Measurements from ENCODE around the gene ITPKB. TPM values are rescaled to one million over a fixed set of nuclear protein-coding genes. Genes with fewer than 3 reads are reported as not detected.

ITPKB gene
- total and polyA plus RNA-seq, 7 donors, result 1.4 to 80.9 (median 52.4) TPM

DNA sequence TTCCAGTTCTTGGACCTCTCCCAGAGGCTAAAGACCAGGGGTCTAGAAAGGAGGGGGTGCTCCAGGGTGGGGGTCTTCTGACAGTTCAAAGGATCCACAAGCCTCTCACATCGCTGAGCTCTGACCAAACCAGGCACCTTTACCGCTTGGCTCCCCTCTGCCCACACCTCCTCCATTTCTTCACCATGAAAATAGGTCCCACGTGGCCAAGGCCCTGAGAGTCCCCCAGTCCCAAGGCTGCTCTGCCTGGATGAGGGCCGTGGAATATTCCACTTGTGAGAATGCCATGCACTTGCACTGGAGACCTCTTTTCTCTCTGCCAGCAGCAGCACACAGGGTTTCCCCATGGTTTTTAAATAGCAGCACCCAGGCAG lies 87.4 kb downstream of the ITPKB start:
- no peak overlapping the region for H3K4me3 ChIP-seq
- TF ChIP-seq, protein P1, sequence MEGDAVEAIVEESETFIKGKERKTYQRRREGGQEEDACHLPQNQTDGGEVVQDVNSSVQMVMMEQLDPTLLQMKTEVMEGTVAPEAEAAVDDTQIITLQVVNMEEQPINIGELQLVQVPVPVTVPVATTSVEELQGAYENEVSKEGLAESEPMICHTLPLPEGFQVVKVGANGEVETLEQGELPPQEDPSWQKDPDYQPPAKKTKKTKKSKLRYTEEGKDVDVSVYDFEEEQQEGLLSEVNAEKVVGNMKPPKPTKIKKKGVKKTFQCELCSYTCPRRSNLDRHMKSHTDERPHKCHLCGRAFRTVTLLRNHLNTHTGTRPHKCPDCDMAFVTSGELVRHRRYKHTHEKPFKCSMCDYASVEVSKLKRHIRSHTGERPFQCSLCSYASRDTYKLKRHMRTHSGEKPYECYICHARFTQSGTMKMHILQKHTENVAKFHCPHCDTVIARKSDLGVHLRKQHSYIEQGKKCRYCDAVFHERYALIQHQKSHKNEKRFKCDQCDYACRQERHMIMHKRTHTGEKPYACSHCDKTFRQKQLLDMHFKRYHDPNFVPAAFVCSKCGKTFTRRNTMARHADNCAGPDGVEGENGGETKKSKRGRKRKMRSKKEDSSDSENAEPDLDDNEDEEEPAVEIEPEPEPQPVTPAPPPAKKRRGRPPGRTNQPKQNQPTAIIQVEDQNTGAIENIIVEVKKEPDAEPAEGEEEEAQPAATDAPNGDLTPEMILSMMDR (IDR thresholded peaks at IDR 0.05), result no peak
- no peak for TF ChIP-seq POLR2A (IDR thresholded peaks at IDR 0.05)
- no peak for TF ChIP-seq POLR2AphosphoS5 (IDR thresholded peaks at IDR 0.05)
- no peak for TF ChIP-seq EP300 (IDR thresholded peaks at IDR 0.05)
- H3K4me1 ChIP-seq, result peaks cover 0 to 12% (median 9%) of the 10 kb centered on the region in 4 donors
- no peaks in the 10 kb centered on the region for H3K27me3 ChIP-seq
- H3K36me3 ChIP-seq, result peaks cover 19 to 20% (median 19%) of the 10 kb centered on the region in 4 donors
- H3K27ac ChIP-seq, result no peak overlapping the region
- H3K9me3 ChIP-seq, result no peaks in the 10 kb centered on the region
- 89 to 95% methylated on average over 4 of the region's 4 CpGs for WGBS, 2 donors
- intact Hi-C loops (cut with DNase I), result no loop called here
- DNase-seq, result peak; percentile 75

DNA sequence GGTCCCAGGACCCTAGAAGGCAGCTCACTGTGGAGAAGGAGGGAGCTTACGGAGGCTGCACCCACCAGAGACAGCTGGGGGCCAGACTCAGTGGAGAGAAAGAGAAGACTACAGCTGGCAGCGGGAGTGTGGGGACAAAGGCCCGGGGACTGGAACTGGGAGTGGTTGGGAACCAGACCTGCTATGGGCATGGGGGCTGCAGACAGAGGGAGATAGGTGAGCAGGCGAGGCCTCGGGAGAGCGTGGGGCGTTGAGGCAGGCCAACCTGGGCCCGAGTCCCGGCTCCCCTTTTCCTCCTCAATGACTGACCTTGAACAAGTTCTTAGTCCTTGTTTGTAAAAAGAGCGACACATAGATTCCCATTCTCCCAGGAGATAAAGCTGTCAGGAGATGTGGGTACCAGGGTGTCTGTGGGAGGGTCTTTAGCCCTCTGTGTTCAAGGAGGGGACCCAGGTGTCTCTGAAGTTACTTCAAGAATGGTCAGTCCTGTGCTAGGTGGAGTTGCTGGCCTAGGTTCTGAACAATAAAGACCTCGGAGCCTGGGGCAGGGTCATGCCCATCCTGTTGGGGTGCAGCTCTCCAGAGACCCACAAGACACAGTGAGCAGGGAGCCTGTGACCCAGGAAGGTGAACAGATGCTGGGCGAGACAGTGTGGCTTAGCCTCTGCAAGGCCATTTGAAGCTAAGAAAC lies 87.9 kb downstream of the ITPKB start:
- Histone ChIP-seq H3K36me3 (peaks cover 20 to 24% (median 21%) of the 10 kb centered on the region in 4 donors), H3K4me3 (no peak overlapping the region), H3K27me3 (no peaks in the 10 kb centered on the region), H3K9me3 (no peaks in the 10 kb centered on the region), H3K27ac (no peak overlapping the region), H3K4me1 (peaks cover 0 to 17% (median 14%) of the 10 kb centered on the region in 4 donors)
- WGBS, 2 donors, result 93 to 95% methylated on average over 12 of the region's 12 CpGs
- TF ChIP-seq EP300 (IDR thresholded peaks at IDR 0.05) (no peak), POLR2AphosphoS5 (IDR thresholded peaks at IDR 0.05) (no peak), POLR2A (IDR thresholded peaks at IDR 0.05) (no peak)
- TF ChIP-seq, protein P1 (IDR thresholded peaks at IDR 0.05), result no peak
- DNase-seq, result no peak
- intact Hi-C loops (cut with DNase I), result no loop called here

DNA sequence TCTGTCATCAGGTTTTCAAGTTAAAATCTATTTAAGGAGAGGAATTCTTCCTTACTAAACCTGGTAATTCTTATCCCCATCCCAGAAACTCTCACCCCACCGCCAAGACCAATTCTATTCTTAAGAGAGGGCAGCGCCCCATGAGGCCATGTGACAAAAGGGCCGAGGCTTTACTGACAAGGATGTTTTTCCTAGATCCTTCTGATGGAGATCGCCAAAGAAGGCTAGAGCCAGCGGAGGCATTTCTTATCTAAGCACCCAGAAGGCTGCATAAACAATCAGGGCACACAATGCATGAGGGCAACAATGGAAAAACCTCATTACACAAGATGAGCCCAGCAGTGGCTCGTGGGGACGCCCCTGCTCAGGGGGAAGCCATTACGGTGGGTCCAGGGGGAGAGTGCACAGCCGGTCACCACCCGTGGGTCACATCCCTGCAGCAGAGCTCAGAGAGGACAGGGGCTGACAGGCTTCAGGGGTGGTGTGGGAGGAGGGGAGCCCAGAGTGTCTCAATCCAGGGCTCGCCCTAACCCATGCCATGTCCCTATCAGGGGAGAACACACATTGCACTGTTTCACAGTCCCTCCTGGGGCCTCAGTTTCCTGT lies 88.7 kb downstream of the ITPKB start:
- no peaks in the 10 kb centered on the region for H3K27me3 ChIP-seq
- H3K36me3 ChIP-seq, result peaks cover 20 to 25% (median 21%) of the 10 kb centered on the region in 4 donors
- H3K9me3 ChIP-seq, result no peaks in the 10 kb centered on the region
- H3K4me3 ChIP-seq, result no peak overlapping the region
- TF ChIP-seq, protein P1 (IDR thresholded peaks at IDR 0.05), result no peak
- TF ChIP-seq EP300 (IDR thresholded peaks at IDR 0.05) (peak in 1 of 4 donors; percentile 33), POLR2AphosphoS5 (IDR thresholded peaks at IDR 0.05) (peak in 1 of 4 donors; percentile 32)
- intact Hi-C loops (cut with DNase I), result no loop called here
- 81 to 87% methylated on average over 11 of the region's 11 CpGs for WGBS, 2 donors
- peaks cover 0 to 26% (median 22%) of the 10 kb centered on the region in 4 donors for H3K4me1 ChIP-seq
- H3K27ac ChIP-seq, result no peak overlapping the region
- no peak for DNase-seq

DNA sequence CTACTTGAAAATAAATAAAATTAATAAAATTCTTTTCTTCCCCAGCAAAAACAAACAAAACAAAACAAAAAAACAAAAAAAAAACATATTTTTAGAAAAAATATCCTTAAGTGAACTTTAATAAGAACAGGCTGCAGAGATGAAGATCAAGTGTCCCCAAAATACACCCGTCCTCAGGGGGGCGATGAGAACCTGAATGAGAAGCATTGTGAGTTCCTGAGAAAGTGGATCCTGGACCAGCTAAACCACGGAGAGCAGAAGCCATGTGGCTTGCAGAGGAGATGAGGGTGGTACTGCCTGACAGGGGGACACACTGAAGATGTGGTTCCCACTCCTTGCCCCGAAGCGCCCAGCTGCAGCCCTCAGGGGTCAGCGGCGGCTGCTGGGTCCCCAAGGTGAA lies 89.3 kb downstream of the ITPKB start:
- H3K36me3 ChIP-seq, result peaks cover 20 to 30% (median 21%) of the 10 kb centered on the region in 4 donors
- no peak overlapping the region for H3K4me3 ChIP-seq
- H3K4me1 ChIP-seq, result peaks cover 0 to 31% (median 28%) of the 10 kb centered on the region in 4 donors
- no peaks in the 10 kb centered on the region for H3K9me3 ChIP-seq
- H3K27ac ChIP-seq, result no peak overlapping the region
- intact Hi-C loops (cut with DNase I), result no loop called here
- no peak for DNase-seq
- WGBS, 2 donors, result 80 to 84% methylated on average over 7 of the region's 7 CpGs
- no peaks in the 10 kb centered on the region for H3K27me3 ChIP-seq
- TF ChIP-seq EP300 (IDR thresholded peaks at IDR 0.05) (no peak), POLR2A (IDR thresholded peaks at IDR 0.05) (no peak)
- TF ChIP-seq, protein P1 (IDR thresholded peaks at IDR 0.05), result peak in 1 of 4 experiments; percentile 25
